ENCODE data around the gene METTL17. TPM values are rescaled to one million over a fixed set of nuclear protein-coding genes. Genes with fewer than 3 reads are reported as not detected.

METTL17 gene
- total RNA-seq, 1 donor from 2014 or later = 37.3 TPM

DNA sequence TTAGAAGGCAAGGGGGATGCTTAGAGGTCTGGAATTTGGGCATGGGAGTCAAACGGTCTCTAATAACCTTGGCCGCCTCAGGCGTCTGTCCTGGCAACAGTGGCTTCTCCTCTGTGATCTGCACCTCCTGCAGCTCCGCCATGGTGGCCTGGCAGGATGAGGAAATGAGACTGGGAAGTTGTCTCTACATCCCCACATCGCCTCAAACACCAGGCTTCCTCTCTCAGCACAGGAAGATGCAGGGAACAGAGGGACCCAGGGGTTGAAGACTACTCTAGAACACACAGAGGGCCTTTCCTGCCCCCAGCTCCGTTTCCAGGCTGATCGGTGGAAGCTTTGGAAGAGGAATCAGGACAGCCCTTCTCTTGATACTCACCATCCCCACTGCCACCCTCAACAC is 33.4 kb downstream of the METTL17 start:
- peak; percentile 36 for DNase-seq
- TF ChIP-seq, protein P1, sequence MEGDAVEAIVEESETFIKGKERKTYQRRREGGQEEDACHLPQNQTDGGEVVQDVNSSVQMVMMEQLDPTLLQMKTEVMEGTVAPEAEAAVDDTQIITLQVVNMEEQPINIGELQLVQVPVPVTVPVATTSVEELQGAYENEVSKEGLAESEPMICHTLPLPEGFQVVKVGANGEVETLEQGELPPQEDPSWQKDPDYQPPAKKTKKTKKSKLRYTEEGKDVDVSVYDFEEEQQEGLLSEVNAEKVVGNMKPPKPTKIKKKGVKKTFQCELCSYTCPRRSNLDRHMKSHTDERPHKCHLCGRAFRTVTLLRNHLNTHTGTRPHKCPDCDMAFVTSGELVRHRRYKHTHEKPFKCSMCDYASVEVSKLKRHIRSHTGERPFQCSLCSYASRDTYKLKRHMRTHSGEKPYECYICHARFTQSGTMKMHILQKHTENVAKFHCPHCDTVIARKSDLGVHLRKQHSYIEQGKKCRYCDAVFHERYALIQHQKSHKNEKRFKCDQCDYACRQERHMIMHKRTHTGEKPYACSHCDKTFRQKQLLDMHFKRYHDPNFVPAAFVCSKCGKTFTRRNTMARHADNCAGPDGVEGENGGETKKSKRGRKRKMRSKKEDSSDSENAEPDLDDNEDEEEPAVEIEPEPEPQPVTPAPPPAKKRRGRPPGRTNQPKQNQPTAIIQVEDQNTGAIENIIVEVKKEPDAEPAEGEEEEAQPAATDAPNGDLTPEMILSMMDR (IDR thresholded peaks at IDR 0.05; ENCODE audit: borderline replicate concordance) = no peak
- Histone ChIP-seq H3K36me3 (peaks cover 41% of the 10 kb centered on the region), H3K4me1 (peaks cover 66% of the 10 kb centered on the region), H3K9me3 (replicated peaks) (no peaks in the 10 kb centered on the region), H3K4me3 (peak overlapping the region; percentile 83), H3K27me3 (ENCODE audit: low read depth) (no peaks in the 10 kb centered on the region), H3K27ac (replicated peaks) (peak overlapping the region; percentile 99)
- intact Hi-C loops (cut with micrococcal nuclease) = no loop called here

DNA sequence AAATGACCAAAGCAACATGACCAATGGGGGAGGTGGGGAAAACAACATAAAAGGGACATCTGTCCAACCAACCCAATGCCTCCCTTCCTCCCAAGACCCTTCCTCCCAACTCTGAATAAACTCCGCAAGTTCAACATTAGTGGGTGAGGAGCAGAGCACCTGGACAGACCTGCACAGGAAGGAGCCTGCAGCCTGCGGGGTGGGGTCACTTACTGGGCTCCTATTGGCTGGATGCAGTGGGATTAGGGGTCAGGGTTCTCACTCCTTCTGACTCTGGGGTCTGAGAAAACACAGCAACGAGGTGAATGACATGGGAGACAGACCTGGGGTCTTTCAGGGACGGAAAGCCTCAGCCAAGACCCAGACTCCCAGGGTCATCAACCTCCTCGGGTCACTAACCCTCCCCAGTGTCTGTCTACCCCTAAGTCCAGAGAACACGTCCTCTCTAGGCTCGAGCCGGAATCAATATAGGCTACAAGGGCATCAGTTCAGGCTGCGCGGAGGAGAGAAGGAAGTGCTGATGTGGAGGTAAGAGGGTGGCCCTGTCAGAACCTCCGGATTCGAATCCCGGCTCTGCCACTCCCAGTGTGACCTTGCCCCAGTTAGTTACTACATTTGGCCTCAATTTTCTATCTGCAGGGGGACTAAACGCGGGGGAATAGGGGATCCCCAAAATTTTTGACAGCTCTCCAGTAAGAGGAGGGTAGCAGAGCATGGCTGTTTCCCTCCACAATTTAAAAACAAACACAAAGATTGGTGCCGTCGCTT is 34.2 kb downstream of the METTL17 start:
- Histone ChIP-seq H3K9me3 (replicated peaks) (no peaks in the 10 kb centered on the region), H3K4me1 (peaks cover 60% of the 10 kb centered on the region), H3K27me3 (ENCODE audit: low read depth) (no peaks in the 10 kb centered on the region), H3K27ac (replicated peaks) (peak overlapping the region; percentile 99), H3K4me3 (peak overlapping the region; percentile 83), H3K36me3 (peaks cover 33% of the 10 kb centered on the region)
- intact Hi-C loops (cut with micrococcal nuclease) = no loop called here
- TF ChIP-seq, protein P1 (IDR thresholded peaks at IDR 0.05; ENCODE audit: borderline replicate concordance) = no peak
- DNase-seq = no peak

DNA sequence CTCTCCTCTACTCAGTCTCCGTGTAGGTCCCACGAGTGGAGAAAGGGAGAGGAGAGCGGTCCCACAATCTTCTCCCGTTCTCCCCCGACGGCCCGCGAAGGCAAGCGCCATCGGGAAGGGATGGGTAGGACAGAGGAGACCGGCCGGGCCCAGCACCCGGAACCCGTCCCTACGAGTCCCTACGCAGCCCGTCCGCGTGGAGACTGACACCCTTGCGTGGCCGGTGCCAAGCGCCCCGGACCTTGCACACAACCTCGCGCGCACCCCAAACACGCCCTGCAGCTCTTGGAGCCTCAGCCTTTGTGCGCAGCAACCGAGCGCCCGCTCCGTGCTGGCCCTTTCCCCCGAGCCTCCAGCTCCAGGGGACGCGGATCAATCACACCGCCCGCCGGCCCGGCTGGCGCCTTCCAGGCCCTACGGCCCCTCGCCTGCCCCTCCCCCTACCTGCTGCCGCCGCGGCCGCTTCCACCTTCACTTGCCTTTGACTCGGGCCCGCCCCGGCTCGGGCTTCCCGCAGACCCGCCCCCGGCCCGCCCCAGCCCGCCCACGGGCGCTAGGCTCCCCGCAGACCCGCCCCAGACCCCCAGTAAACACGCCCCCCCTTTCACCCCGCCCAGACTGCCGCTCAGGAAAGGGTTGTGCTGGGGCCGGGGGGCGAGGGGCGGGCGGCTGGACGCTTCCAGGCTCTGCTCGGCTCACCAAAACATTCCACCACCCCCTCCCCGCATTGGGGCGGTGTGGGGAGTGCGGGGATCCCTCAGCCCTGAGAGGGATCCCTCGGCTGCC is 35.0 kb downstream of the METTL17 start, which contains the start of gene NDRG2:
Gene NDRG2 (minus strand): TSS at position 477 of the 786 bp plus-strand sequence. CDS start 1,746 bp downstream, outside the sequence.
- Histone ChIP-seq H3K27me3 (ENCODE audit: low read depth) (no peaks in the 10 kb centered on the region), H3K4me3 (peak within 1 kb of the TSS; percentile 83), H3K4me1 (peaks cover 60% of the 10 kb centered on the region), H3K27ac (replicated peaks) (peak within 1 kb of the TSS; percentile 99), H3K9me3 (replicated peaks) (no peaks in the 10 kb centered on the region), H3K36me3 (peaks cover 25% of the 10 kb centered on the region)
- intact Hi-C loops (cut with micrococcal nuclease) = no loop called here
- TF ChIP-seq, protein P1 (IDR thresholded peaks at IDR 0.05; ENCODE audit: borderline replicate concordance) = no peak
- peak; percentile 89 for DNase-seq

DNA sequence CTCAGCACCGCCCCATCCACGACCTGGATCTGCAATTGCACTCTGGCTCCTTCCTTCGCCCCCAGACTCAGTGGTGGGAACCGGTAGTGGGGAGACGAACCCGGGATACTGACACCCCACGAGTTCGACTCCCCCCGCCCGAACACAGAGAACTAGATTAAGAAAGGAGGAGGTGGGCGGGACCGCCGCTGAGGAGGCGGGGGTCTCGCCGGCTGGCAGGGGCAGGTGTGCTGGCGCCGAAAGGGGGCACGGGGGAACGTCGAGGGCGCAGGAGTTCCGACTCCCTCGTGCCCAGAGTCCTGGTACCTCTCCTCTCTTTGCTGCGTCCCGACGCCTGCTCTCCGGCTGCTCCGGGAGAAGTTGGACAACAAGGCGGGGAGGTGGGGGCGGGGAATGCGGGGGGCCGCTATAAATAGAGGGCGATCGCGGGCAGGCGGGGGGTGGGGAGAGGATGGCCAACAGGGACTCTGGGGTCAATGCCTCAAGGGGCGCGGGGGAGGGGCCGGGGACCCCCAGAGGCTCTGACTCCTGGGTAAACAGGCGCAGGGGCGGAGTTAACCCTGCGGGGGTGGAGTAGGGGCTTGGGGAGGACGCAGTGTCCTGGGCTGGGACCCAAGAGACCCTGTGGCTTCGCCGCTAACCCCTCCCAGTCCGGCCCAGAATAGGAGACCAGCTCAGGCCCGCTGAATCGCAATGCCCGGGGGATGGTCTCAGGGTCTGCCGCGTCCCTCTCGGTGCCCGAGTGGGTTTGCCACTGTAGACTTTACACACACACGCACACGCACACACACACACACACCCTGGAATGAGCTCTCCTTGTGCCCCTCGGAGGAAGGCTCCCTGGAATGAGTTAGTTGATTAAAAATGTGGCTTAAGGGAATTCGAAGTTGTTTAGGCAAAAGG is 35.8 kb downstream of the METTL17 start:
- TF ChIP-seq, protein P1 (IDR thresholded peaks at IDR 0.05; ENCODE audit: borderline replicate concordance) = no peak
- Histone ChIP-seq H3K4me1 (peaks cover 57% of the 10 kb centered on the region), H3K36me3 (peaks cover 16% of the 10 kb centered on the region), H3K4me3 (peak overlapping the region; percentile 83), H3K27me3 (ENCODE audit: low read depth) (no peaks in the 10 kb centered on the region), H3K27ac (replicated peaks) (peak overlapping the region; percentile 99), H3K9me3 (replicated peaks) (no peaks in the 10 kb centered on the region)
- DNase-seq = peak; percentile 91
- intact Hi-C loops (cut with micrococcal nuclease) = no loop called here

All from left ventricle myocardium inferior (tissue), 1 donor.